ENCODE data around the gene ZFAND2A.

DNA sequence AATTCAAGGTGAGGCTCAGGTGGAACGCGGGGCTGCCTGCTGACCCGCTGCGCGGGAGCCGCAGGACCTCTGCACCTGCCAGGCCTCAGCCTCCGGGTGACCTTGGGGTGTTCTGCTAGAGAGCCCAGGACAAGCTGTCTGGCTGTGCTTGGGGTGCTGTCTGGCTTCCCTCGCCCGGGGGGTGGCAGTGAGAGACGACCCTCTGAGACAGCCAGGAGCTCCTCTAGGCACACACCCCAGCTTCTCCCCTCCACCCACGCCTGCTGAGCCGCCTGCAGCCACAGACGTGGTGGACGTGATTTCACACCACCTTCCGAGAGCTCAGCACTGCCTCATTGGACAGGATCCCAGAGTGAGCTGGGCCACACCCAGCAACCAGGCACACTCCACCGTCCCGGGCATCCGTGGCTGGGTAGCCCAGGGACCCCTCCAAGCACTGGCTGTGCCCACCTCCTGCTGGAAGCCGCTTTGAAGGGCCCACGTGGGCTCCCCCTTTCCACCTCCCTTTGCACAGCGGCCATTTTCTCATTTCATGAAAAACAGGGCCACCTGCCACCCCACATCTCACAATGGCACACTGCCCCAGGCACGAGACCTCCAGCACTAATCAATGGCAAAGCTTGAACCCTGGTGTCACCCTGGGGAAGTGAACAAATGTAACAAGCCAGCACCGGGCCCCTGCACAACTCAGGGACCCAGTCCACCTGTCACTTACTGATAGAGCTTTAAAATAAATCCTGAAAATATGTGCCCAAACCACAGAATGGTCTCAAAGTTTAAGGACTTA, 35.0 kb downstream of the ZFAND2A start:
- TF ChIP-seq, protein P1, sequence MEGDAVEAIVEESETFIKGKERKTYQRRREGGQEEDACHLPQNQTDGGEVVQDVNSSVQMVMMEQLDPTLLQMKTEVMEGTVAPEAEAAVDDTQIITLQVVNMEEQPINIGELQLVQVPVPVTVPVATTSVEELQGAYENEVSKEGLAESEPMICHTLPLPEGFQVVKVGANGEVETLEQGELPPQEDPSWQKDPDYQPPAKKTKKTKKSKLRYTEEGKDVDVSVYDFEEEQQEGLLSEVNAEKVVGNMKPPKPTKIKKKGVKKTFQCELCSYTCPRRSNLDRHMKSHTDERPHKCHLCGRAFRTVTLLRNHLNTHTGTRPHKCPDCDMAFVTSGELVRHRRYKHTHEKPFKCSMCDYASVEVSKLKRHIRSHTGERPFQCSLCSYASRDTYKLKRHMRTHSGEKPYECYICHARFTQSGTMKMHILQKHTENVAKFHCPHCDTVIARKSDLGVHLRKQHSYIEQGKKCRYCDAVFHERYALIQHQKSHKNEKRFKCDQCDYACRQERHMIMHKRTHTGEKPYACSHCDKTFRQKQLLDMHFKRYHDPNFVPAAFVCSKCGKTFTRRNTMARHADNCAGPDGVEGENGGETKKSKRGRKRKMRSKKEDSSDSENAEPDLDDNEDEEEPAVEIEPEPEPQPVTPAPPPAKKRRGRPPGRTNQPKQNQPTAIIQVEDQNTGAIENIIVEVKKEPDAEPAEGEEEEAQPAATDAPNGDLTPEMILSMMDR (IDR thresholded peaks at IDR 0.05), result no peak
- TF ChIP-seq POLR2A (IDR thresholded peaks at IDR 0.05), result no peak
- no peak for TF ChIP-seq POLR2AphosphoS5 (IDR thresholded peaks at IDR 0.05)

All from suprapubic skin (tissue), 4 donors.